ENCODE results near the gene RHEX.
"Not testable (repeated sequence)": the region's sequence is repeated elsewhere in the genome, so short reads cannot be mapped to it uniquely, and the experiment has no call there.

The RHEX gene

DNA sequence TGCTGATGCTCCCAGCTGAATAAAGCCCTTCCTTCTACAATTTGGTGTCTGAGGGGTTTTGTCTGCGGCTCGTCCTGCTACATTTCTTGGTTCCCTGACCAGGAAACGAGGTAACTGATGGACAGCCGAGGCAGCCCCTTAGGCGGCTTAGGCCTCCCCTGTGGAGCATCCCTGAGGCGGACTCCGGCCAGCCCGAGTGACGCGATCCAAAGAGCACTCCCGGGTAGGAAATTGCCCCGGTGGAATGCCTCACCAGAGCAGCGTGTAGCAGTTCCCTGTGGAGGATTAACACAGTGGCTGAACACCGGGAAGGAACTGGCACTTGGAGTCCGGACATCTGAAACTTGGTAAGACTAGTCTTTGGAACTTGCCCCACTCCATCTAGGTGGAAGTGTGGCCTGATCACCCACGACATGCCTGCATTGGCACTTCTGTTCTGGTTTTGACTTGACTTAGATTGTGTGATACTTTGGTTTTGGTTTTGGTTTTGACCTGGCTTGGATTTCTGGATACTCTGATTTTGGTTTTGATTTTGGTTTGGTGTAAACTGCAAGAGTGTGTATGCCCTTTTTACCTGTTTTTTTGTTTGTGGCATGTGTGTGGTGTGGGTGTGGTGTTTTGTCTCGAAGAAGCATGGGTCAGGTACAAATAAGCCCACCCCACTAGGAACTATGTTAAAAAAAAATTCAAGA is at the start of gene RHEX:
TSS of gene RHEX (plus strand) at position 255 of the 692 bp plus-strand sequence. CDS start 44,656 bp downstream, outside the sequence.
- not testable (repeated sequence) for DNase-seq (ENCODE audit: low spot score)

DNA sequence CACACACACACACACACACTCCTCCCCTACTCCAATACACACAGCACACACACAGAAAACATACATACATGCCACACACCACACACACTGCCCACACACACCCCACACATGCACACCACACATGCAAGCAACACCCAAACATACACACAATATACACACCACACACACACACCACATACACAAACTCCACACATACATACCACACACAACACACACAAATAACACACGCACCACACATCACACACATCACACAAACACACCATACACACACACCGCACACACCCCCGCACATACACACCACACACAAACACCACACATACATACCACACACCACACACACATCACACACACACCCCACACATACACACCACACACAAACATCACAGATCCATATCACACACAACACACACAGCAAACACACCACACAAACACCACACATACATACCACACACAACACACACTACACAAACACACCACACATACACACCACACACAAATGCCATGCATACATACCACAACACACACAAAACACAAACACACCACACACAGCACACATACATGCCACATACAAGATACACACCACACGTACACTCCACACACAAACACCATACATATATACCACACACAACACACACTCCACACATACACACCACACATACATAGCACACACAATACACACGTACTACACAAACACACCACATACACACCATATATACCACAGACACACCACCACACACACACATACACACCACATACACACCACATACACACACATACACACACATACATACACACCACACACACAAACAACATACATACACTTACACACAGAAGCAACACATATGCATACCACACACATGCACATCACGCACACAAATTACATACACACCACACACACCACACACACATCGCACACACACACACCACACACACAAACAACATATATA is 48.8 kb upstream of the RHEX start:
- DNase-seq (ENCODE audit: low spot score), result no peak

DNA sequence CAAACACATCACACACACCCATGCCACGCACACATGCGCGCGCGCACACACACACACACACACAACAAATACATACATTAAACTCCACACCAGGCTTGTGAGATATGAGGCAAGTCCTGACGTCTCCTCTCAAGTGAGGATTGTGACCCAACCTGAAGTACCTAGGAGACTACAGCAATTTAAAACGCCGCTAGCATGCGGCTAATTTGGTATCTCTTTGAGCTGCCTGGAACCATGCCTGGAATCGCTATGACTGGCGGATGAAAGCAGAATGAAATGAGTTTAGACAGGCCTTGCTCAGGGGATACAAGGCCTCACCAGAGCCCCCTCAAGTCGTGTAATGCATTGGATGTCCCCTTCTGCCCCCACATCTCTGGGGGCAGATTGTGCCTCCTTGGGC is 48.1 kb upstream of the RHEX start:
- DNase-seq (ENCODE audit: low spot score), result no peak

DNA sequence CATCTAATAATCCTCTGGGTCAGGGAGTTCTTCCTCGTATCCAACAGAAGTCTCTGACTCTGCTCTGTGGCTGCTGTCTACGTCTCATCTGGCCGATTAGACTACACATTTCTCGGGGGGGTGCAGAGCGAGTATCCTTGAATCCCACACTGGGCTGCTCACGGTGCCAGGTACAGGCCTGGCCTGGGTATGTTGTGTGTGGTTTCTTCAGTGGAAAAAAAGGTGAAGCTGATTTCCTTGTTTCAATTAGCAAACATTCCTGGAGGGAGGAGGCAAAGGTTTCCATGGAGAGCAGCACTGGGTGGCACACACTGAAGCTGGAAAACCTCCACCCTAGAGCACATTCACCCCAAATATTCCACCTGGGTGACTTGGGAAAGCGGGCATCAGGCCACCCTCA is 47.7 kb upstream of the RHEX start:
- no peak for DNase-seq (ENCODE audit: low spot score)

DNA sequence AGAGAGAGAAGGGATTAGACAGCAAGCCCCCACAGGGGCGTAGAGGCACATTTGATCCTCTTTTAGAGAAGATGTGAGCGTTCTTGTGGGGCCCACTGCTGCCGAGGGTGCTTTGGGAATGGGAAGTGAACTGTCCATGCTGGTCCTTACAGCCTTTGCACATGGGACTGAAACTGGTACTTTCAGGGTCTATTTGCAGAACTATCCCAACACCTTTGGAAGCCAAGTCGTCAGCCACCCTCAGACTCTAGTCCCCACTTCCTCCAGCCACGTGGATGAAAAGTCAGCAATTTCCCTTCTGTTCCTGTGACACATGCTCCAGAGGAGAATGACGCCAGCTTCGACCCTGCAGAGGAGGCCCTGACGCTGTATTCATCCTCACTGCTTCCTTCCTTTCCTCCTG is 47.2 kb upstream of the RHEX start:
- DNase-seq (ENCODE audit: low spot score), result no peak

DNA sequence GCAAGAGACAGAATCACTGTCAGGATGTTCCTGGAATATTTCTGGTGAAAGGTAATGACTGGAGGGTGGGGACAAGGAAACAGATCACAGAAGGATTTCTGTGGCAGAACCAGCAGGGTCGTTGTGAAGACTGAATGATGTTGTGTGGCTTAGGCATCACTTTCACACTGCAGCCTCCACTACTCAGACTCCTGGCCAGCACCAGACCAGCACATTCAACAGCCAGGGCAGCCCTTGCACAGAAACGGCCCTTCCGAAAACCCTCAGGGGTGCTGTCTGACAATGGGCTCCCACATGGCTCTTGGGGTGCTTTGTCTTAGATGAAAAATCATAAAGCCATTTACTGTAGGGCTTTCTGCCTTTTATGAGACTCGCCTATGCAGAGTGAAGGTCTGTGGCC is 46.0 kb upstream of the RHEX start:
- DNase-seq (ENCODE audit: low spot score), result no peak

- no peak for DNase-seq (ENCODE audit: low spot score)
Measured at GRCh38 chr1:206010060-206010459, 42.9 kb upstream of the RHEX start.

- DNase-seq (ENCODE audit: low spot score), result no peak
Measured at GRCh38 chr1:206011057-206011456, 41.9 kb upstream of the RHEX start.

- DNase-seq (ENCODE audit: low spot score), result peak; percentile 86
Measured at GRCh38 chr1:206012086-206012859, 40.7 kb upstream of the RHEX start.

- no peak for DNase-seq (ENCODE audit: low spot score)
Measured at GRCh38 chr1:206013026-206013795, 39.8 kb upstream of the RHEX start.

GRCh38 chr1:206014601-206015000 is 38.4 kb upstream of the RHEX start:
- no peak for DNase-seq (ENCODE audit: low spot score)

DNA sequence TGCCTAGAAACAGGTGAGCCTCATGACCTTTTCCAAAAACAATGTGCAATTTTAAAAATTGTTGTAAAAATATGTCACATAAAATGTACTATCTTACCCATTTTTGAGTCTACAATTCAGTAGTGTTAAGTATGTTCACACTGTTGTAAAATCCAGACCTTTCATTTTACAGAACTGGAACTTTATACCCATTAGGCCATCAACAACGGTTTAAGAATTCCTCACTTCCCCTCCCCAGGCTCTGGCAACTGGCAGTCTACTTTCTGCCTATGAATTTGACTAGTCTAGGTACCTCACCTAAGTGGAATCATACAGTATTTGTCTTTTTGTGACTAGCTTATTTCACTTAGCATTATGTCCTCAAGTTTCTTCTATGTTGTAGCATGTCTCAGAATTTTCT is 37.9 kb upstream of the RHEX start:
- DNase-seq (ENCODE audit: low spot score), result no peak

DNA sequence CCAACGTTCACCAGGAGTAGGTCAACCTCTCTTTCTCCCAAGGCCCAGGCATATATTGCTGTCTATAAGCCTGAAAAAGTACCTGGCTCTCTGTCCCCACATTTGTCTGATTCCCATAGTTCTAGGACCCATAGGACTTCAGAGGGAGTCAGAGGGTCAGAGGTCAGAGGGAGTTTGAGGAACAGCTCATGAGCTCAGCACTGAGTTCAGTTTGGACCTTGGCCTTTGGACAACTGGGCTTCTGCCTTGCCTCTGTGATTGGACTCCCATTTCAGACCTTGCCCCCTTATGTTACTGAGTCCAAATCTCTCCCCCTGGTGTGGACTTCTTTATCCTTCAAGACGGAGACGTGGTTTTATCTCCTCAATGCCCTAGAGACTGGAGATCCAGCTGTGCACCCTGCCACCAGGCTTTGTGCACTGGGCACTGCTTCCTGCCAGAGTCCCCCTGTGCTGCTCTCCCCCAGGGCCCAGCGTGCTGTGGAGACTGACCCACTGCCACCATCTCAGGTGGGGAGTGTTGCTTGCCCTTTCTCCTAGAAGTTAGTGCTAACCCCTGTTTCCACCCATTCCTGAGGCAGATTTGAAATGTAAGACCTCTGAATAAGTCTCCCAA is 32.5 kb upstream of the RHEX start:
- no peak for DNase-seq (ENCODE audit: low spot score)

DNA sequence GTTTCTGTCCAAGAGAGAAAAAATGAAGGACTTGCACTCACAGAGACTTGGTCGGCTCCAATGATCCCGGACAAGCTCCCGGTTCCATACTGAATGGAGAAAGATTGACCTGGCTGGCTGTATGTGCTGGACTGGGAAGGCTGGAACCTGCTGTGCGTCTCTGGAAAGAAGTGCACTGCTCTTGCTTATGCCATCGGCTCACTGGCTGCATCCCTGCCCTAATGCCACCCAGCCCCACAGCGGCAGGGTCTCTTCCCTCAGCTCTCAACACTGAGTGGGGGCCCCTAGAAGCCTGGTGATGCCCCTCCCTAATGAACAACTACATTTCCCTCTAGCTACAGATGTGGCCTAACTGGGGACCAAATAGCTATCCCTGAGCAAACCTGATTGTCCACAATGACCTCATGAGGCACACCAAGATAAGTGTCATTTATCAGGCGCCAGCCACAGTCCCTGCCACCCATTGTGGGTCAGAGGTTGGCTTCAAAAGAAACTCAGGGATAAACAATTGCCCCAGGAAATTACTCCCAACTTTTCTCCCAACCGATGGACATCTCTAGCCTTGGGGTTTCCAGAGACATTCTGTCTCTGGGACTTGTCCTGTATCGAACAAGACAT is 31.9 kb upstream of the RHEX start:
- DNase-seq (ENCODE audit: low spot score), result no peak

- DNase-seq (ENCODE audit: low spot score), result no peak
Measured at GRCh38 chr1:206021626-206022365, 31.2 kb upstream of the RHEX start.

DNA sequence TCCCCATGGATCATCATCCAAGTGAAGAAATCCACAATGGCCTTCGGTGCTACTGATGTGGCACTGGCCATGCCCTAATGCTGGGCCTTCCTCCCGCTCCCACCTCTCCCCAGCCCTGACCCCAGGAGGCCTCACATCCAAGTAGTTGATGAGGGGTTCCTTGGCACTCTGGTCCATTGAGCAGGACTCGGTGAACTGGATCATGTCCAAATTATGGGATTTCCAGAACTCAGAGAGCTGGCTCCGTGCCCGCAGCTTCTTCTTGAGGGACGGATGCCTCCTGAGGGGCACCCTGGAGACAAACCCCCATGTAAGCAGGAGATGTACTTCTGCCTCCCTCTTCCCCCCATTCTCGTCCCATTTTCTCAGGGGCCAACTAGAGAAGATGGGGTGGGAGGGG is 30.2 kb upstream of the RHEX start:
- DNase-seq (ENCODE audit: low spot score), result no peak

DNA sequence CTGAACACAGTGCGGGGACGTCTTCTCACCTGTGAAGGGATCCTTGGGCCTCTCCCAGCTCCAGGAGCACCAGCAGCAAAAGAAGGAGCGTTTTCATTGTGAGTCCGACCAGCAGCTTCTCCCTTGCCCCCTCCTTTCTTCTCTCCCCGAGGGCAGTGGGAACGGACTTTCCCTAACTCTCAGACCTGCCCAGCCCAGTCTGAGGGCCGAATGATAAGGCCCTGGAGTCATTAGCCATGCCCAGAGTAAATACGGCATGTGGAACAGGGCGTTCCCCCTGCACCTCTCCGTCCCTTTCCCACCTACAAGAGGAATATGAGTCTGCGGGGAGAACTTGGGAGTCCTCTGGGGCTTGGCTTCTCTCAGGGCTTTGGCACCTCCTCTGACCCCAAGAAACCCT is 29.3 kb upstream of the RHEX start, which contains the start of gene CTSE:
TSS of gene CTSE (minus strand) at position 201 of the 400 bp plus-strand sequence. CDS start at position 97, 104 bp downstream.
- no peak for DNase-seq (ENCODE audit: low spot score)

DNA sequence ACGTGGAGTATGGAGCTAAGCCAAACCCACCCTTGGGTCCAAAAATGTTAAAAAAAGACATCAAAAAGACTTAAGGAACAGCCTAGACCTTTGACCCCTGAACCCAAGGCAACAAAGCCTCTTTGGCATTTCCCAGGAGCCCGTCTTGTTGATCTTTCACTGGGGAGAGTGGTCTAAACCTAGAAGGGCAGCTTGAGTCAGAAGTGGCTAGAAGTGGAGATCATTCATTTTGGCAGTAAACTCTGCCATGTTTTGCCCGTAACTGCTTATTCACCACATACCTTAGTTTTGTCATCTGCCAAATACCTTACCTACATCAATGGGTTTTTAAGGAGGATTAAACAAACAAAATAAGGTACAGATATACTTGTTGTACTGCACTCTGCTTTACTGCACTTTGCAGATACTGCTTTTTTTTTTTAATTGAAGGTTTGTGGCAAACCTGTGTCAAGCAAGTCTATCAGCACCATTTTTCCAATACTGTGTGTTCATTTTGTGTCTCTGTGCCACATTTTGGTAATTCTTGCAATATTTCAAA is 27.6 kb upstream of the RHEX start:
- DNase-seq (ENCODE audit: low spot score), result no peak

DNA sequence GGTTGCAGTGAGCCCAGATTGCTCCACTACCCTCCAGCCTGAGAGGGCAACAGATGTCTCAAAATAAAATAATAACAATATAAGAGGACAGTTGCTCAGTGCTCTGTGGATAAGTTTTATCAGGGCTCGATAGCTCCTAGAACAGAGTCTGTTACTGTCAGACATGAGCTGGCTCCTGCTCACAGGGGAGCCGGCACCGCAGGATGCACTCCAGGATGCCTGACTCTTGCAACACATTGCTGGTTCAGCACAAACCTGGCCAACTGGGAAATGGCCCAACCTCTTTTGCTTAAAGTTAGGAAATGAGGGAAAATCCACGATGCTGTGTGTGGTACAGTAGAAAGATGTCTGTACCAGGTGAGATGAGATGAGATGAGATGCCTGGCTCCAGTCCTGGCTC is 23.5 kb upstream of the RHEX start:
- no peak for DNase-seq (ENCODE audit: low spot score)

GRCh38 chr1:206030191-206030590 is 22.8 kb upstream of the RHEX start:
- no peak for DNase-seq (ENCODE audit: low spot score)
